ENCODE measurements around the gene SPOUT1.
"Not testable (repeated sequence)": the region's sequence is repeated elsewhere in the genome, so short reads cannot be mapped to it uniquely, and the experiment has no call there.

SPOUT1 gene, protein sequence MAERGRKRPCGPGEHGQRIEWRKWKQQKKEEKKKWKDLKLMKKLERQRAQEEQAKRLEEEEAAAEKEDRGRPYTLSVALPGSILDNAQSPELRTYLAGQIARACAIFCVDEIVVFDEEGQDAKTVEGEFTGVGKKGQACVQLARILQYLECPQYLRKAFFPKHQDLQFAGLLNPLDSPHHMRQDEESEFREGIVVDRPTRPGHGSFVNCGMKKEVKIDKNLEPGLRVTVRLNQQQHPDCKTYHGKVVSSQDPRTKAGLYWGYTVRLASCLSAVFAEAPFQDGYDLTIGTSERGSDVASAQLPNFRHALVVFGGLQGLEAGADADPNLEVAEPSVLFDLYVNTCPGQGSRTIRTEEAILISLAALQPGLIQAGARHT
- 0 to 0.43 (median 0.18) reads per million in 18 experiments for total RNA-seq

GRCh38 chr9:128829477-128830251, at the start of gene SPOUT1:
TSS of gene SPOUT1 (minus strand) at chr9:128829794. CDS start at chr9:128829780, 14 bp downstream.
- DNase-seq: peak; percentile 94 to 95

DNA sequence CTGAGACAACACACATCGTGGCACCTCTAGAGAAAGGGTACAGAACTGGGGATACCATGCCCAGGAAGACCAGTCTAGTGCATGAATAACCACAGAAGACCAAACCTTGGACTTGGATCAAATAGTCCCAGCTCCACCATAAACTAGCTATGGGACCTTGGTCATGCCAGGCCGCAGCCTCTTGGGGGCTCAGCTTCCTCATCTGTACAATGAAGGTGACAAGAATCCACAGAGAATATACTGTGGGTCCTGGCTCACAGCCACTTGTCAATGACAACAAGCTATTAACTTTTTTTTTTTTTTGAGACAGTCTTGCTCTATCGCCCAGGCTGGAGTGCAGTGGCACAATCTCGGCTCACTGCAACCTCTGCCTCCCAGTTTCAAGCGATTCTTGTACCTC, 48.3 kb upstream of the SPOUT1 start:
- DNase-seq: no peak

DNA sequence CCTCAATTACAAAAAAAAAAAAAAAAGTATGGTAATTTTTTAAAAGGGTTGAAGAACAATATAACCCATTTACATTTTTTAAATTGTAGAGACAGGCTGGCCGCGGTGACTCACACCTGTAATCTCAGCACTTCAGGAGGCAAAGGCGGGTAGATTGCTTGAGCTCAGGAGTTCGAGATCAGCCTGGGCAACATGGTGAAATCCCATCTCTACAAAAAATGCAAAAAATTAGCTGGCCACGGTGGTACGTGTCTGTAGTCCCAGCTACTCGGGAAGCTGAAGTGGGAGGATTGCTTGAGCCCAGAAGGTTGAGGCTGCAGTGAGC, 41.3 kb upstream of the SPOUT1 start:
- not testable (repeated sequence) for DNase-seq

- no peak for DNase-seq
Measured at GRCh38 chr9:128870128-128870940, 40.7 kb upstream of the SPOUT1 start.

GRCh38 chr9:128863647-128864046, 34.1 kb upstream of the SPOUT1 start:
- peak; percentile 68 to 73 for DNase-seq

GRCh38 chr9:128862401-128862851, 32.8 kb upstream of the SPOUT1 start:
- no peak for DNase-seq

GRCh38 chr9:128861501-128861900, 31.9 kb upstream of the SPOUT1 start:
- DNase-seq: no peak

GRCh38 chr9:128860937-128861336, 31.3 kb upstream of the SPOUT1 start:
- DNase-seq: no peak

DNA sequence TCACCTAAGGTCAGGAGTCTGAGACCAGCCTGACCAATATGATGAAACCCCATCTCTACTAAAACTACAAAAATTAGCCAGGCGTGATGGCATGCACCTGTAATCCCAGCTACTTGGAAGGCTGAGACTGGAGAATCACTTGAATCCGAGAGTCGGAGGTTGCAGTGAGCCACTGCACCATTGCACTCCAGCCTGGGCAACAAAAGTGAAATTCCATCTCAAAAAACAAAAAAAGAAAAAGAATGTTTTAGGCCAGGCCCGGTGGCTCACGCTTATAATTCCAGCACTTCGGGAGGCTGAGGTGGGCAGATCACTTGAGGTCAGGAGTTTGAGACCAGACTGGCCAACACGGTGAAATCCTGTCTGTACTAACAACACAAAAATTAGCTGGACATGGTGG, 28.9 kb upstream of the SPOUT1 start:
- not testable (repeated sequence) for DNase-seq

DNA sequence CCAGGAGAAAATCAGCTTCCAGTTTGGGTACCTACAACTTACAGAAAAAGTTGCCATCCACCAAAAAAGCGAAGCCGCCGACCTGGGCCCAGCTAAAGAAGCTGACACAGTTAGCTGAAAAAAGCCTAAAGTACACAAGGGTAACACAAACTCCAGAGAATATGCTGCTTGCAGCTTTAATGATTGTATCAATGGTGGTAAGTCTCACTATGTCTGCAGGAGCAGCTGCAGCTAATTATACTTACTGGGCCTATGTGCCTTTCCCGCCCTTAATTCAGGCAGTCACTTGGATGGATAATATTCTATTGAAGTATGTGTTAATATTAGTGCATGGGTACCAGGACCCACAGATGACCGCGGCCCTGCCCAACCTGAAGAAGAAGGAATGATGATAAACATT, 24.9 kb upstream of the SPOUT1 start:
- not testable (repeated sequence) for DNase-seq

DNA sequence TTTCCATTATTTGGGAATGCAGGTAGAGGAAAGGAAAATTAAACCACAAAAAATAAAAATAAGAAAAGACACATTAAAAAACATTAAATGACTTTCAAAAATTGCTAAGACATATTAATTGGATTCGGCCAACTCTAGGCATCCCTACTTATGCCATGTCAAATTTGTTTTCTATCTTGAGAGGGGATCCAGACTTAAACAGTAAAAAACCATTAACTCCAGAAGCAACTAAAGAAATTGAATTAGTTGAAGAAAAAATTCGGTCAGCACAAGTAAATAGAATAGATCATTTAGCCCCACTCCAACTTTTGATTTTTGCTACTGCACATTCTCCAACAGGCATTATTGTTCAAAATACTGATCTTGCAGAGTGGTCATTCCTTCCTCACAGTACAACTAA, 23.1 kb upstream of the SPOUT1 start:
- DNase-seq: not testable (repeated sequence)

GRCh38 chr9:128851779-128852600, 22.4 kb upstream of the SPOUT1 start:
- DNase-seq: peak; percentile 64 to 73

GRCh38 chr9:128851024-128851423, 21.4 kb upstream of the SPOUT1 start:
- not testable (repeated sequence) for DNase-seq

GRCh38 chr9:128847803-128848202, 18.2 kb upstream of the SPOUT1 start:
- DNase-seq: no peak

GRCh38 chr9:128846680-128847030, 17.1 kb upstream of the SPOUT1 start:
- no peak for DNase-seq

- DNase-seq: no peak
Measured at GRCh38 chr9:128845186-128845931, 15.8 kb upstream of the SPOUT1 start.

DNA sequence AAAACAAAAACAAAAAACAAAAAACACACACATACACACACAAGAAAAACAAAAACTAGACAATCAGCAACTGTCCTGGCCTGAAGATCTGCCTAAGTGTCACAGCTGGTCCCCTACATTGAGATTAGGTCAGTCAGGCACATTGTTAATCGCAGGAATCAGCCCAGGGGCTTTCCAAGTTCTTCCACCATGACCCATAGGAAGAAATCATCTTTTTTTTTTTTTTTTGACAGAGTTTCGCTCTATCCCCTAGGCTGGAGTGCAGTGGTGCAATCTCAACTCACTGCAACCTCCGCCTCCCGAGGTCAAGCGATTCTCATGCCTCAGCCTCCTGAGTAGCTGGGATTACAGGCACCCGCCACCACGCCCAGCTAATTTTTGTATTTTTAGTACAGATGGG, 13.6 kb upstream of the SPOUT1 start:
- not testable (repeated sequence) for DNase-seq

DNA sequence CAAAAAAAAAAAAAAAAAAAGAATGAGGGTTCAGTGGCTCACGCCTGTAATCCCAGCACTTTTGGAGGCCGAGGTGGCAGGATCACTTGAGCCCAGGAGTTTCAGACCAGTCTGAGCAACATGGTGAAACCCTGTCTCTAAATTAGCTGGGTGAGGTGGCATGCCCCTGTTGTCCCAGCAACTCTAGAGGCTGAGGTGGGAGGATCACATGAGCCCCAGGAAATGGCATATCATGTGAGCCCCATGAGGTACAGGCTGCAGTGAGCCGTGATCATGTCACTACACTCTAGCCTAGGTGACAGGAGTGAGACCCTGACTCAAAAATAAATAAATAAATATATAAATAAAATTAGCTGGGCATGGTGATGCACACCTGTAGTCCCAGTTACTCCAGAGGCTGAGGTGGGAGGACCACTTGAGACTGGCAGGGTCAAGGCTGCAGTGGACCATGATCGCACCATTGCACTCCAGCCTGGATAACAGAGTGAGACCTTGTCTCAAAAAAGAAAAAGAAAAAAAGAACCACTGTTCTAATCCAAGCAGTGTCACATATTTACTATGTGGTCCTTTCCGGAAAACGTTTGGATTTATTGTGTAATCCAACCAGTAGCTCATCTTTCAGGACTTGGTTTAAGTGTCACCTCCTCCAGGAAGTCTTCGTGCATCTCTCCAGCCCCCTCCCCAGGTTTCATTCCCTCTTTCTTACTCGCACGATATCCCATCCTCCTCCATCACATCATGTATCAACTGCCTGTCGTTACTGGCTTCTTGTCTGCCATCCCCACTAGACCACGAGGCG, 12.3 kb upstream of the SPOUT1 start:
- peak; percentile 26 to 71 for DNase-seq

DNA sequence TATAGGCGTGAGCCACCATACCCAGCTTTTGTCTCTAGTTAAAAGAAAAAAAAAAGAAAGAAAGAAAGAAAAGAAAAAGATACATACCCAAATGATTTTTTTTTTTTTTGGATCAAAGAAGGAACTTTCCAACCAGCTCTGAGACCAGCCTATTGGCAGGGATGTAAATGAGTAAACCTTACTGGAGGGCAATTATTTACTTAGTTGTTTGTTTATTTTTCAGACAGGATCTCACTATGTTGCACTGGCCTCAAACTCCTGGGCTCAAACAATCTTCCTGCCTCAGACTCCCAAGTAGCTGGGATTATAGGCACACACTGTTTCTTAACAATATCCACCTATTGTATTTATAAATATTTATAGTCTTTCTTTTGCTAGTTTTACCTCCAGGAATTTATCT, 10.9 kb upstream of the SPOUT1 start:
- no peak for DNase-seq

DNA sequence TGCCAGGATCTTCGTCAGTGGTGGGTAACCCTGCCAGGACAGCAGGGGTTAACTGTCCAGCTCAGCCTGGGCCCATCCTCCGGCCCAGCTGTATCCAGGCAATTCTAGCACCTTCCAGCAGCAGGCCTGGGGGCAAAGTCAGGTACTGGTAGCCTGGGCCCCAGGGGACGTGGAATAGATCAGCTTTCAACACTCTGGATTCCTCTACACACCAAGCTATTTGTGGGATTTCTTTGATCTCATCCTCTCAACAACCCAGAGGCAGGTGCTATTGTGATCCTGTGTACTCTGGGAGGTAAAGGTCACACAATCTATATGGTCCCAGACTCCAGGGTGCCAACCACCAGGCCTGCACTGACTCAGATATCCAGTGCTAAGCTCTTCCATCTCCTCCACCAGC, 8.7 kb upstream of the SPOUT1 start:
- no peak for DNase-seq

Data from inflammatory macrophage (primary cell).